ENCODE data around the gene CDR2L. TPM values are rescaled to one million over a fixed set of nuclear protein-coding genes. Genes with fewer than 3 reads are reported as not detected.
"Not testable (repeated sequence)": the region's sequence is repeated elsewhere in the genome, so short reads cannot be mapped to it uniquely, and the experiment has no call there.

The CDR2L gene
- polyA plus RNA-seq, 1 donor: 8.0 TPM

DNA sequence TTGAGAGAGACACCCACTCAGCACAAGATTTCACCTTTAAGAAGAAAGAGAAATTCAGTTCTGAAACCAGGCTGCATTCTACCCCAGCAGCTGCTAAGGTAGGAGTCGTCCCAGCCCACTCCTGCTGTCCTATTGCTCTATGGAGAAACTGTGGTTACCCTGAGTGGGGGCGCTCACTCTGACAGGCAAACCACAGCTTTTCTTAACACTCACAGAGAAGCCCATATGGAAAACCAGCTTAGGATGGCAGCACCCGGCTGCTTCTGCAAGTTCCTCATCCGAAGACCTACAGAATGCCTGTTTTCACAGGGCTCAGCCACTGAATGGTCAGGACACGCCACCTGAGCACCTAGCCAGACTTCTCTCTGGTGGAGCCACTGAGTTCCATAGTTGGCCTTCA, 51.8 kb downstream of the CDR2L start:
- DNase-seq: no peak

DNA sequence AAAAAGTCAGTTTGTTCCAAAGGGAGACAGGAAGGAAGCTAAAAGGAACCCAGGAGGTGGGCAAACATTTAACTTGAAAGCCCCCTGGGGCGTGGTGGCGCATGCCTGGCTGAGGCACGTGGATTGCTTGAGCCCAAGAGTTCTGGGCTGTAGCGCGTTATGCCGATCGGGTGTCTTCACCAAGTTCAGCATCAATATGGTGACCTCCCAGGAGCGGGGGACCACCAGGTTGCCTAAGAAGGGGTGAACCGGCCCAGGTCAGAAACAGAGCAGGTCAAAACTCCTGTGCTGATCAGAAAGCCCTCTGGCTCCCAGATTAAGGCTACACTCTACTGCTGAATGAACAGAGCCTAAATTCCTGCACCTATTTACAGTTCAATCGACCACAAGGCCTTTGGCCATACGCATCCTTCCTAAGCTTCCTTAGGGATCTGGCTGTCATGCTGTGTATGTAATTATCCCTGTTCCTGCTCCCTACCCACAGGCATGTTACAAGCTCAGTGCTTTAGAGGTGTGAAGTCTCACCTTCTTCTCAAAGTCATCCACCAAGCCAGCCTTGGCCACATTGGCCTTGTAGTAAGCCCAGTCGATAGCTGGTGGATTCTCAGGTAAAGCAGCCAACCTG, 54.3 kb downstream of the CDR2L start:
- DNase-seq: no peak

DNA sequence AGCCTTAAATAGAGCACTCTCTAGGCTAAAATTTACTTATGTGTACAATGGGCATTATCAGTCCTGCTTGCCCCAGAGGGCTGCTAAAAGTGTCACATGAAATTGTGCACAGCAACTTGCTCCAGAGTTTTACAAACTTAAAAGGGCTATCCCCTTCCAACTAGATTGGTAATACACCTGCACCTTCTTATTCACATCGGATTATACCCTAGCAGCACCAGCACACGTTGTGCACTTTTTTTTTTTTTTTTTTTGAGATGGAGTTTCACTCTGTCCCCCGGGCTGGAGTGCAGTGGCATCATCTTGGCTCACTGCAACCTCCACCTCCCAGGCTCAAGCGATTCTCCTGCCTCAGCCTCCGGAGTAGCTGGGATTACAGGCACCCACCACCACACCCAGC, 56.4 kb downstream of the CDR2L start:
- not testable (repeated sequence) for DNase-seq

DNA sequence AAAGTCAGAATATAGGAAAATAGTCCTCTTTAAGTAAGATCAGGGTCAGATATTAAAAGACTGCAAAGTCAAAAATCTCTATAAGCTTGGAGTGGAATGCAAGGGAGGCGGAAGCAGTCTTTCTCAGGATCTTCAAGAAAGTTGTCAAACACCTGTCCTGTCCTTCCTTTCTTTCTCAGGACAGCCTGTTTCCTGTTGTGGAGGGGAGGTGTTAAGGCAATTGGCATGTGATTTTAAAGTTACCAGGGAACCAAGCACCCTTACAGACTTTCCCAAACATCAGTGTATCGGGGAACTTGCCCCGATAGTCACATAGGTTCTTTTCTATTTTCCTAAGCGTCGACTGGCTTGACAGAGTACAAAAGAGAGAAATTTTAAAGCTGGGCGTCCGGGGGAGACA, 57.3 kb downstream of the CDR2L start:
- DNase-seq: no peak

DNA sequence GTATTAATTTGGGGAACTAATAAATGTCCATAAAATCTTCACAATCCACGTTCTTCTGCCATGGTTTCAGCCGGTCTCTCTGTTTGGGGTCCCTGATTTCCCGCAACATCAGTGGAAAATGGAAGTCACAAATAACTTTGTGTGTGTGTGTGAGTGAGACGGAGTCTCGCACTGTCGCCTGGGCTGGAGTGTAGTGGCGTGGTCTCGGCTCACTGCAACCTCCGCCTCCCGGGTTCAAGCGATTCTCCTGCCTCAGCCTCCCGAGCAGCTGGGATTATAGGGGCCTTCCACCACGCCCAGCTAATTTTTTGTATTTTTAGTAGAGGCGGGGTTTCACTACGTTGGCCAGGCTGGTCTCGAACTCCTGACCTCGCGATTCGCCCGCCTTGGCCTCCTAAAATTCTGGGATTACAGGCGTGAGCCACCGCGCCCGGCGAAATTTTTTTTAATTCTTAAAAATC, 58.5 kb downstream of the CDR2L start:
- not testable (repeated sequence) for DNase-seq

DNA sequence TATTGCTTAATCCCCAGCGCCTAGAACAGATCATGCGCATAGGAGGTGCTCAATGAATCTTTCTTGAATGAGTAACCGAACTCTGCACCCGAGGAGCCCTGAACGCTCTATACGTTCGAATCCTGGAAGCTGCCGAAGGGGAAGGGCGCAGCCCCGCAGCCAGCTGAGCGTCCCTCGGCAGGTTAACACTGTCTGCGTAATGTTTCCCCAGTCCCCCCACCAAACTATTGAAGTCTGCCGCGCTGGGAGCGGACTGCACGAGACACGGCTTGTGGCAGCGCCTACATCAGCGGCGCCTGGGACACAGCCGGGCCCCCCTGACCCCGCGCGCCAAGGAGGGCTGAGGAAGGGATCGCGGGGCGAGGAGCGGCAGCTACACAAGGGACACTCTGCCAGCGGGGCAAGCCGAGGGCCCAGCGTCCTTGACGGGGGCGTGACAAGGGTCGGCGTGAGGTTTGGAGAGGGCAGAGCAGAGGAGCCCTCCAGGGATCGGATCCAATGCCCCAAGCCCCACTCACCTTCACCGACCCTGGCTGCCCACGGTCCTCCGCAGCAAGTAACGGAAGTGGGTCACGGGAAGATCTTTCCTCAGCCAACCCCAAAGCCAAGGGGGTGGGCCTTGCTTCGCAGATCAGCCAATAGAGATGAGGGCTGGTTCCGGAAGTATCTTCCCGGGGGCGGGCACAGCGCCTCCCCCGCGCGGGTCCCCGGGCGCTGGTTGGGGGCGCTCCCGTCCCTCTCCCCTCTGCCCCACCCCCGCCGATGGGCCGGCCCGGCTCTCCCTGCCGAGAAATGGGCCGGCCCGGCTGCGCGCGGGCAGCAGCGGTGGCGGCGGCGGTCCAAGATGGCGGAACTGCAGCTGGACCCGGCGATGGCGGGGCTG, 59.2 kb downstream of the CDR2L start, which contains the start of the genes ATP5PD and KCTD2:
Gene ATP5PD (minus strand): TSS at position 563 of the 883 bp plus-strand sequence. CDS start 4,319 bp downstream, outside the sequence.
Gene KCTD2 (plus strand): TSS at position 819 of the 883 bp plus-strand sequence. CDS start 26 bp downstream, at position 845.
- DNase-seq: peak; percentile 95

DNA sequence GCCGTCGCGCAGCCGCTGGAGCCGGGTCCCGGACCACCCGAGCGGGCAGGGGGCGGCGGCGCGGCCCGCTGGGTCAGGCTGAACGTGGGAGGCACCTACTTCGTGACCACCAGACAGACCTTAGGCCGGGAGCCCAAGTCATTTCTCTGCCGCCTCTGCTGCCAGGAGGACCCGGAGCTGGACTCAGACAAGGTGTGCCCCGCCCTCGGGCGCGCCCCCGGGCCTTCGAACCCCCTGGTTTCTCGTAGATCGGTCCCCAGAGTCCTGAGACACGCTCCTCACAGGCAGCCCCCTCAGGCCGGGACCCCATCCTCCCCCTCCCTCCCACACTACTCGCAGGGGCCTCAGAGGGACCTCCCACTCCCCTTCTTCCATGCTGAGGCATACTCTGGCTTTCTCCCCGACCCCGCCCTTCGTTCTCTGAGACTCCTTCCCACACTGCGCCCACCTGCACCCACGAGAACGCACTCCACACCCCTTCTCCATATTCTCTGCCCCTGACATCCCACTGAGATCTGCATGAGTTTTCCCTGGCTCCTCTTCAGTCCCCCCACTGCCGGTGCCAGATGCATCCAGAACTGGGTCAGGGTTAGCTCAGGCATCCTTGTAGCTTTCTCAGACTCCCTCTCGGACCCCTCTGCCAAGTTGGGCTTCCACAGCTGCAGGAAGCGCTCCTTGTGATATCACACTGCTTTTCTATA, 60.1 kb downstream of the CDR2L start:
- no peak for DNase-seq

DNA sequence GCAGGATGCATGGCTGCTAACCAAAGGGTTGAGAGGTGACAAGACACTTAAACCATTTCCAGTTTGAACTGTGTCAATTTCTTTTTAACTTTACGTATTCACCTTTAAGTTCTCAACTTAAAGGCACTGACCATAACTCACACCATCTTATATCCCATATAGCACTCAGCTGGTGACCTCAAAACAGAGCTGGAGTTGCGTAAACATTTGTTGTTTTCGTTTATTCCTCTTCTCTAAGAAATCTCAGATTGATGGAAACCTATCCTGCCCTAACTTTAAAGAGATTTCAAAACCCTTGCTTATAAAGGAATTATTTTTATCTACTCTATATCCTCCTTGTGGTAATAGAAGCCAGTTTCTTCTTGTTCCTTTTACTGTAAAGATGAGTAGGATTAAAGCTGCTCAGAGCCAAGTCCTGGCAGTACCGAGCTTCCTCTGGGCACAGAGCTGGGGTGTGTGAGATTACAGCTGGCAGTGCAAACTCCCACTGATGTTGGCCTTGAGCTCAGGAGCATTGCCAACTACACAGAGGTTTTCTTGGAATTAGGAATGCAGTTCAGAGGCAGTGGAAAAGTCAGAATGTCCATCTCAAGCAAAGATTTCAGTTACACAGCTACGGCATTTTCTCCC, 60.9 kb downstream of the CDR2L start:
- no peak for DNase-seq

DNA sequence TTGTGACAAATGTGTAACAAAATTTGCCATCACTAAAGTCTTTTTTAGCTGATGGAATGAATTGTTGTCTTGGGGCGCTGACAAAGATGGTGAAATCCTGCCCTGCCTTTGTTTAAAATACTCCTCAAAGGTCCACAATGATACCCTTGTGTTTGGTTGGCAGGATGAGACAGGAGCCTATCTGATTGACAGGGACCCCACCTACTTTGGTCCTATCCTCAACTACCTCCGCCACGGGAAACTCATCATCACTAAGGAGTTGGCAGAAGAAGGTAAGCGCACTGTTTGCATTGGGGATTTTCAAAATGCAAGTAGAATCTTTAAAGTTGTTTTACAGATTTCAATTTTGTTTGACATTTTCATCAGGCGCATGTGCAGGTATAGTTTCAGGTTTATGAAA, 61.6 kb downstream of the CDR2L start:
- DNase-seq: no peak

DNA sequence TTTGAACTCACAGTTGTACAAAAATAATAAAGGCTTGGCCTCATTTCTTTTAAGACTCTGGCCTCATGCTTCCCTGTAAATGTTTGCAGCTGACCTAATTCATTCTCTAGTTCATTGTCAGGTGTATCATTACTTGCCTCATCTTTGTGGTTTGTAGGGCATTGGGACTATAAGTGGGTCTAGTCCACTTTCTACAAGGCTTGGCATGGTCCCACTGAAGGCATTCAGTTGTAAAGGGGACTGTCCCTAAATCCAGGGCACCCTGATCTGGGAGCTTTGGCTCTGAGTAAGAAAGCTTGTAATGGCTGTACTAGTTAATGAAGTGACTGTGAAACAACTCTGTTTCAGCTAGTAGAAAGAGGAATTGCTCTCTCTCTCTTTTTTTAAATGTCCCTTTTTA, 62.3 kb downstream of the CDR2L start:
- no peak for DNase-seq

DNA sequence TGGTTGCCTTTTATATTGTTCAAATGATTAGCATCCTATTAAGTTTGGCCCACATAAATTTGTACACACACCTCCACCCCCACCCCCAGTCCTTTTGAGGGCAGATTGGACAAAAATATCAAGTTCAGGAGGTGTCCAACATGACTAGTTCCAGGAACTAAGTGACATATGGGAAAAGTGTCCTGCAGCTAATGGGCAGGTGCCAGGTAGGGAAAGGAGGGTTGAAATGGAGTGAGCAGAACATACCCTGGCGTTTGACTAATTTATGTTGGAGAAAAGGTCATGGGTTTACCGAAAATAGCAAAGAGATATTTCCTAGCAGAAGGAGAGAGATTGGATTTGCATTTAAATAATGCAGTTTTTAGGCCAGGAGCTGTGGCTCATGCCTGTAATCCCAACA, 64.5 kb downstream of the CDR2L start:
- DNase-seq: no peak

Other genes with a start within 250 kb of the CDR2L start
- 163 TPM for gene NHERF1, start 239.0 kb upstream of the CDR2L start, polyA plus RNA-seq (ENCODE audit: insufficient read length)
- gene NAT9, start 211.3 kb upstream of the CDR2L start, polyA plus RNA-seq (ENCODE audit: insufficient read length): 46.7 TPM
- gene GRIN2C, start 127.7 kb upstream of the CDR2L start, polyA plus RNA-seq (ENCODE audit: insufficient read length): 0.18 TPM
- gene FDXR, start 114.6 kb upstream of the CDR2L start, polyA plus RNA-seq (ENCODE audit: insufficient read length): 6.5 TPM
- 0.80 TPM for gene FADS6, start 94.0 kb upstream of the CDR2L start, polyA plus RNA-seq (ENCODE audit: insufficient read length)
- gene USH1G, start 64.4 kb upstream of the CDR2L start, polyA plus RNA-seq (ENCODE audit: insufficient read length): 0.70 TPM
- gene OTOP2, start 63.4 kb upstream of the CDR2L start, polyA plus RNA-seq (ENCODE audit: insufficient read length): not detected
- not detected for gene OTOP3, start 51.7 kb upstream of the CDR2L start, polyA plus RNA-seq (ENCODE audit: insufficient read length)
- 10.8 TPM for gene HID1, start 14.9 kb upstream of the CDR2L start, polyA plus RNA-seq (ENCODE audit: insufficient read length)
- 28.0 TPM for gene MRPL58, start 25.0 kb downstream of the CDR2L start, polyA plus RNA-seq (ENCODE audit: insufficient read length)
- gene ATP5PD, start 59.3 kb downstream of the CDR2L start, polyA plus RNA-seq (ENCODE audit: insufficient read length): 325 TPM
- gene KCTD2, start 59.6 kb downstream of the CDR2L start, polyA plus RNA-seq (ENCODE audit: insufficient read length): 30.4 TPM
- gene SLC16A5, start 100.3 kb downstream of the CDR2L start, polyA plus RNA-seq (ENCODE audit: insufficient read length): 29.5 TPM
- gene ARMC7, start 122.3 kb downstream of the CDR2L start, polyA plus RNA-seq (ENCODE audit: insufficient read length): 14.0 TPM
- 40.0 TPM for gene NT5C, start 144.1 kb downstream of the CDR2L start, polyA plus RNA-seq (ENCODE audit: insufficient read length)
- gene JPT1, start 166.9 kb downstream of the CDR2L start, polyA plus RNA-seq (ENCODE audit: insufficient read length): 86.1 TPM
- 705 TPM for gene SUMO2, start 195.3 kb downstream of the CDR2L start, polyA plus RNA-seq (ENCODE audit: insufficient read length)
- gene NUP85, start 218.0 kb downstream of the CDR2L start, polyA plus RNA-seq (ENCODE audit: insufficient read length): 84.0 TPM

All from left kidney (tissue), 2 donors.